Fibroblast of villous mesenchyme (primary cell): ENCODE measurements around the gene UQCRH. TPM values are rescaled to one million over a fixed set of nuclear protein-coding genes. Genes with fewer than 3 reads are reported as not detected.
"Not testable (repeated sequence)": the region's sequence is repeated elsewhere in the genome, so short reads cannot be mapped to it uniquely, and the experiment has no call there.

Experiments used
- DNase-seq: peaks from one replicate; pipeline ENCODE4 v3.0.0-alpha.2; 2010; ENCODE audit warnings: low read depth
- H3K4me3 ChIP-seq: 2 replicates; pipeline ENCODE4 v1.5.1; 2011; ENCODE audit warnings: low read depth, mild to moderate bottlenecking, low read length
- total RNA-seq: library from RNA; depleted of rRNA; stranded (reverse); fragments of >200 nt; gene quantifications from 2 replicates; pipeline ENCODE4 v1.2.3, GENCODE V29; 2012
- TF ChIP-seq, protein P1 (sequence below): IDR thresholded peaks from 2 replicates; pipeline ENCODE4 v1.5.1; 2012; ENCODE audit warnings: low read depth, mild to moderate bottlenecking, low read length; ENCODE audit not compliant: insufficient read depth

UQCRH gene
- total RNA-seq, 1 donor, result 249 TPM

DNA sequence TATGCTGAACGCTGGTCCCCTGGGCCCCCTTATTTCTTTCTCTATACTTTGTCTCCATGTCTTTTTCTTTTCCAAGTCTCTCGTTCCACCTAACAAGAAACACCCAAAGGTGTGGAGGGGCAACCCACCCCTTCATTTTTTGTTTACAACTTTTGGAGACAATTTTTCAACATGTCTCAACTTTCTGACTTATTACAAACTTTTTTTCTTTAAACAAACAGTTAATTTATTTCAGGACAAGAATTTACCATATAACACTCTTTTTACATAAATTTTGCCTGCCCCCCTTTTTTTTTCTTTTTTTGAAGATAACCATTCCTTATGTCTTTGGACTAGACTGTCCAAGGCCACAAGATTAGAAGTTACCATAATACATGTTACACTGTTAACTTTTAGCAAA is 26.9 kb downstream of the UQCRH start:
- not testable (repeated sequence) for H3K4me3 ChIP-seq

DNA sequence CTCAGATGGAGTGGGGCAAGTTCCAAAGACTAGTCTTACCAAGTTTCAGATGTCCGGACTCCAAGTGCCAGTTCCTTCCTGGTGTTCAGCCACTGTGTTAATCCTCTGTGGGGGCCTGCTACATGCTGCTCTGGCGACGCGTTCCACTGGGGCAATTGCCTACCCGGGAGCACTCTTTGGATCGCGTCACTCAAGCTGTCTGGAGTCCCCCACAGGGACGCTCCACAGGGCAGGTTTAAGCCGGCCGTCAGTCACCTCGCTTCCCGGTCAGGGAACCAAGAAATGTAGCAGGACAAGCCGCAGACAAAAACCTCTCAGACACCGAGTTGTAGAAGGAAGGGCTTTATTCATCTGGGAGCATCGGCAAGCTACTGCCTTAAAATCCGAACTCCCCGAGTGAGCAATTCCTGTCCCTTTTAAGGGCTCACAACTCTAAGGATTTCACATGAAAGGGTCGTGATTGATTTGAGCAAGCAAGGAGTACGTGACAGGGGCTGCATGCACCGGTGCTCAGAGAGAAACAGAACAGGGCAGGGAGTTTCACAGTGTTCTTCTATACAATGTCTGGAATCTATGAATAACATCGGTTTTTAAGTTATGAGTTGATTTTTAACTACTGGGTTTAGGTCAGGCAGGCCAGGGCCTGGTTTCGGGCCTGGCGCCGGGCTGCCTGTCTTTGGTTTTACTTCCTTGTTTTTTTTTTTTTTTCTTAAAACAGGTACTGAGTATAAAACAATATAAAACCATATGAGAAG is 28.5 kb downstream of the UQCRH start:
- not testable (repeated sequence) for DNase-seq, H3K4me3 ChIP-seq

More for the DNA sequence above, 26.9 kb downstream of the UQCRH start:
- DNase-seq, result not testable (repeated sequence)

DNA sequence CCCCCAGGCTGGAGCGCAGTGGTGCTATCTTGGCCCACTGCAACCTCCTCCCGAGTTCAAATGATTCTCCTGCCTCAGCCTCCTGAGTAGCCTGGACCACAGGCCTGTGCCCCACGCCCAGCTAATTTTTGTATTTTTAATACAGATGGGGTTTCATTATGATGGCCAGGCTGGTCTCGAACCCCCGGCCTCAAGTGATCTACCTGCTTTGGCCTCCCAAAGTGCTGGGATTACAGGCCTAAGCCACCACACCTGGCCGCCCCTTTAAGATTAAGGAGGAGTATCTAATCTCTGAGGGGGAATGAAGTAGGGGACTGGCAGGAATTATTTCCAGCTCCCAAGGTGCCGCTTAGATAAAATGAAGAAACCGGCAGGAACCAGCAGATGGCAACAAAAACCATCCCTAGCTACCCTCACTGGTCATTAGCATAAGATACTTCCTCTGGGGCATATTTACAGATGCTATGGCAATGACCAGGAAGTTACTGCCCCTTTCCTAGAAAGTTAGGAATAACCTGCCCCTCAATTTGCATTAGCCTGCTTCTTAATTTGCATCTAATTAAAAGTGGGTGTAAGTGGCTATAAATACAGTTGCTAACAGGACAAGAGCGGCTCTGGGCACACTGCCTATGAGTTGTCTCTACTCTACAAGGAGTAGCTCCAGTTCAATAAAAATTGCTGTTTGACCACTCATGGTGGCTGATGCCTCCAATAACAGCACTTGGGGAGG is 30.0 kb downstream of the UQCRH start:
- TF ChIP-seq, protein P1, sequence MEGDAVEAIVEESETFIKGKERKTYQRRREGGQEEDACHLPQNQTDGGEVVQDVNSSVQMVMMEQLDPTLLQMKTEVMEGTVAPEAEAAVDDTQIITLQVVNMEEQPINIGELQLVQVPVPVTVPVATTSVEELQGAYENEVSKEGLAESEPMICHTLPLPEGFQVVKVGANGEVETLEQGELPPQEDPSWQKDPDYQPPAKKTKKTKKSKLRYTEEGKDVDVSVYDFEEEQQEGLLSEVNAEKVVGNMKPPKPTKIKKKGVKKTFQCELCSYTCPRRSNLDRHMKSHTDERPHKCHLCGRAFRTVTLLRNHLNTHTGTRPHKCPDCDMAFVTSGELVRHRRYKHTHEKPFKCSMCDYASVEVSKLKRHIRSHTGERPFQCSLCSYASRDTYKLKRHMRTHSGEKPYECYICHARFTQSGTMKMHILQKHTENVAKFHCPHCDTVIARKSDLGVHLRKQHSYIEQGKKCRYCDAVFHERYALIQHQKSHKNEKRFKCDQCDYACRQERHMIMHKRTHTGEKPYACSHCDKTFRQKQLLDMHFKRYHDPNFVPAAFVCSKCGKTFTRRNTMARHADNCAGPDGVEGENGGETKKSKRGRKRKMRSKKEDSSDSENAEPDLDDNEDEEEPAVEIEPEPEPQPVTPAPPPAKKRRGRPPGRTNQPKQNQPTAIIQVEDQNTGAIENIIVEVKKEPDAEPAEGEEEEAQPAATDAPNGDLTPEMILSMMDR, result peak; percentile 49
- H3K4me3 ChIP-seq, result no peak overlapping the region
- peak; percentile 62 for DNase-seq

DNA sequence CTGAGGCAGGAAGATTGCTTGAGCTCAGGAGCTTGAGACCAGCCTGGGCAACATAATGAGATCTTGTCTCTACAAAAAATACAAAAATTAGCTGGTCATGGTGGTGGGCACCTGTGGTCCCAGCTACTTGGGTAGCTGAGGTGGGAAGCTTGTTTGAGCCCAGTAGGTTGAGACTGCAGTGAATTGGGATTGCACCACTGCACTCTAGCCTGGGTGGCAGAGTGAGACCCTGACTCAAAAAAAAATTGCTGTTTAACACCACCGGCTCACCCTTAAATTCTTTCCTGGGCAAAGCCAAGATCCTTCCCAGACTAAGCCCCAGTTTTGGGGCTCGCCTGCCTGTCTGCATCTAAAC is 30.5 kb downstream of the UQCRH start:
- no peak overlapping the region for H3K4me3 ChIP-seq
- no peak for DNase-seq
- TF ChIP-seq, protein P1, result no peak

DNA sequence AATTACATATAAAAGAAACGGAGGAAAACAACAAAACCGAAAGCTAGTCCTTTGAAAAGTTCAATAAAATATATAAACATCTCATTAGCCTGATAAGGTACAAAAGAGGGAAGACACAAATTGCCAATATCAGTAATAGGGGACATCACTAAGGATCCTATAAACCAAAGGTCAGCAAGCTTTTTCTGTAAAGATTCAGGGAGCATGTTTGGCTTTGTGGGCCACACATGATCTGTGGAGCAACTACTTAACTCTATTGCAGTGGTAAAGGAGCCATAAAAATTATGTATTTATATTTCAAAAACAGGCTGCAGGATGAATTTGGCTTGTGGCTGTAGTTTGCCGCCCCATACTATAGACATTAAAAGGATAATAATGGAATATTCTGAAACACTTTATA is 31.6 kb downstream of the UQCRH start:
- TF ChIP-seq, protein P1, result no peak
- no peak overlapping the region for H3K4me3 ChIP-seq
- DNase-seq, result no peak

DNA sequence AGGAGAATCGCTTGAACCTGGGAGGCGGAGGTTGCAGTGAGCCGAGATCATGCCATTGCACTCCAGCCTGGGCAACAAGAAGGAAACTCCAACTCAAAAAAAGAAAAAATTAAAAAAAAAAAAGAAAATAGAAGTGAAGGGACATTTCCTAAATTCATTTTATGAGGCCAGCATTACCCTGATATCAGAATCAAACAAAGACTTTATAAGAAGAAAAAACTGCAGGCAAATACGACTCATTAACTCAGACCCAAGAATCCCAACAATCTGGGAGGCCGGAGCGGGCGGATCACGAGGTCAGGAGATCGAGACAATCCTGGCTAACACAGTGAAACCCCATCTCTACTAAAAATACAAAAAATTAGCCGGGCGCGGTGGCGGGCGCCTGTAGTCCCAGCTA is 33.9 kb downstream of the UQCRH start:
- H3K4me3 ChIP-seq, DNase-seq: not testable (repeated sequence)

DNA sequence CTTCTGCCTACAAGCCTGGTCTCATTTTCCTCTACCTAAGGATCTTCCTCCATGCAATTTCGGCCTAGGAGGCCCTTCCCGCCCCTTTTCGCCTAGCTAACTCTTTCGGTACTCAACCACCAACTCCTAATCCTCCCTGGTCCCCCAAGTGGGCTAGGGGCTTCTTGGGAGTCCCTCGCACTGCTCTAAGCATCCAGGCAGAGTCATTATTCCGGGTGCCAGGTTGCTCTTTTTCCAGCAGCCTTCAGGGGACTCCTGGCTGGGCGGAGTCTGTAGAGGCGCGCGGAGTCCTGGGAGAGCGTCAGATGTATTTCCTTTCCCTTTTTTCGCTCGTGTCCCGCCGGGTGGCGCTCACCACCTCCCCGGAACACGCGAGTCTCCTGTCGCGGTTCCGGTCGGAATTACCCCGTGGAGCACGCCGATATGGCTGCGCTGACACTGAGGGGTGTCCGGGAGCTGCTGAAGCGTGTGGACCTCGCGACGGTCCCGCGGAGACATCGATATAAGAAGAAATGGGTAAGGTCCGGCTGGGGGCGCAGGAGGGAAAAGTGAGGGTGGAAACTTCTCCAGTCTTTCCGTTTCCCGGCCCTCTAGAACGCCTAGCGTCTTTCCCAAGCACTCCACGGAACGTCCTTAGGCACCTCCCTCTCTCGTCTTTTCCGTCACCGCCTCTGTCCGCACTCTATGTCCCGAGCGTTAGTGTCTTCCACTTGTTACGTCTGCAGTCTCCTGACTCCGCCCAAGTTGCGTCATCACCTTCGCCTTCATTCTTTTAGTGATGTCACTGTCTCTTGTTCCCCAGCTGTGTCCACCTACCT is 37.1 kb downstream of the UQCRH start, which contains the start of gene NSUN4:
NSUN4 (plus strand) TSS at position 404 of the 818 bp plus-strand sequence; CDS start at position 424, 20 bp downstream.
- peak within 1 kb of the TSS; percentile 92 for H3K4me3 ChIP-seq
- peak; percentile 99 for DNase-seq

More for the DNA sequence above, 37.1 kb downstream of the UQCRH start, which contains the start of gene NSUN4:
- TF ChIP-seq, protein P1, result peak; percentile 57
